Chondrocyte (in vitro differentiated cells): ENCODE data around the gene SOX6. TPM values are rescaled to one million over a fixed set of nuclear protein-coding genes. Genes with fewer than 3 reads are reported as not detected.
"Not testable (repeated sequence)": the region's sequence is repeated elsewhere in the genome, so short reads cannot be mapped to it uniquely, and the experiment has no call there.

Source experiments
- DNase-seq: peaks from one replicate; pipeline ENCODE4 v3.0.0; 2021; ENCODE audit warnings: mixed read lengths, low spot score
- H3K27ac Mint-ChIP-seq: one replicate; pipeline ENCODE4 v1.8.0; 2021; ENCODE audit warnings: mild to moderate bottlenecking, moderate library complexity, mixed read lengths; ENCODE audit not compliant: unreplicated experiment
- H3K27me3 Mint-ChIP-seq: 2 replicates; pipeline ENCODE4 v1.8.0; 2021; ENCODE audit warnings: low read depth, mixed read lengths
- H3K36me3 Mint-ChIP-seq: 2 replicates; pipeline ENCODE4 v1.8.0; 2021; ENCODE audit warnings: low read depth, mixed read lengths
- H3K4me1 Mint-ChIP-seq: 2 replicates; pipeline ENCODE4 v1.8.0; 2021; ENCODE audit warnings: low read depth, mild to moderate bottlenecking, mixed read lengths
- H3K4me3 Mint-ChIP-seq: one replicate; pipeline ENCODE4 v1.8.0; 2021; ENCODE audit warnings: mild to moderate bottlenecking, moderate library complexity, mixed read lengths; ENCODE audit not compliant: unreplicated experiment
- H3K9me3 Mint-ChIP-seq: 2 replicates; pipeline ENCODE4 v1.8.0; 2021; ENCODE audit warnings: low read depth, mixed read lengths
- CTCF ChIP-seq: fragments of 200-600 bp; sonication (generic); IDR thresholded peaks from 2 replicates; pipeline ENCODE4 v1.5.0; 2021; ENCODE audit warnings: antibody characterized with exemption, mild to moderate bottlenecking, moderate library complexity
- total RNA-seq: library from RNA; stranded (reverse); gene quantifications from 3 replicates; pipeline ENCODE4 v1.2.1, GENCODE V29; 2021

The SOX6 gene
- total RNA-seq, 1 donor from 2014 or later = 29.9 TPM

- Mint-ChIP-seq H3K27ac (peak overlapping the region; percentile 23), H3K4me1 (peaks cover 24% of the 10 kb centered on the region), H3K36me3 (peaks cover 2% of the 10 kb centered on the region), H3K4me3 (no peak overlapping the region), H3K27me3 (no peaks in the 10 kb centered on the region), H3K9me3 (peaks cover 5% of the 10 kb centered on the region)
- TF ChIP-seq CTCF = no peak
- no peak for DNase-seq
Measured at GRCh38 chr11:16081382-16082094, 274.8 kb downstream of the SOX6 start.

GRCh38 chr11:16080688-16081381, 275.5 kb downstream of the SOX6 start:
- Mint-ChIP-seq H3K36me3 (peaks cover 3% of the 10 kb centered on the region), H3K4me3 (no peak overlapping the region), H3K27me3 (no peaks in the 10 kb centered on the region), H3K4me1 (peaks cover 24% of the 10 kb centered on the region), H3K27ac (no peak overlapping the region), H3K9me3 (peaks cover 10% of the 10 kb centered on the region)
- TF ChIP-seq CTCF = no peak
- no peak for DNase-seq

- no peak for TF ChIP-seq CTCF
- peaks cover 25% of the 10 kb centered on the region for H3K9me3 Mint-ChIP-seq
- H3K36me3 Mint-ChIP-seq = peaks cover 11% of the 10 kb centered on the region
- H3K27ac Mint-ChIP-seq = no peak overlapping the region
- no peak for DNase-seq
- no peak overlapping the region for H3K4me3 Mint-ChIP-seq
- no peaks in the 10 kb centered on the region for H3K27me3 Mint-ChIP-seq
- H3K4me1 Mint-ChIP-seq = peaks cover 29% of the 10 kb centered on the region
Measured at GRCh38 chr11:16078936-16079335, 277.4 kb downstream of the SOX6 start.

GRCh38 chr11:16070573-16070972, 285.8 kb downstream of the SOX6 start:
- Mint-ChIP-seq H3K9me3 (peaks cover 21% of the 10 kb centered on the region), H3K4me3 (no peak overlapping the region), H3K36me3 (peaks cover 9% of the 10 kb centered on the region), H3K27ac (no peak overlapping the region), H3K27me3 (no peaks in the 10 kb centered on the region), H3K4me1 (peaks cover 24% of the 10 kb centered on the region)
- no peak for DNase-seq
- TF ChIP-seq CTCF = no peak

- DNase-seq, H3K27ac Mint-ChIP-seq, H3K9me3 Mint-ChIP-seq: not testable (repeated sequence)
Measured at GRCh38 chr11:16067268-16067667, 289.1 kb downstream of the SOX6 start.

More at GRCh38 chr11:16067268-16067667, 289.1 kb downstream of the SOX6 start:
- peaks cover 14% of the 10 kb centered on the region for H3K4me1 Mint-ChIP-seq
- H3K4me3 Mint-ChIP-seq, H3K27me3 Mint-ChIP-seq, H3K36me3 Mint-ChIP-seq: not testable (repeated sequence)
